C4-2B (cell line): ENCODE measurements around the gene MSRB1.

Source experiments
- H3K27ac ChIP-seq: fragments of 450-650 bp; 2 replicates; pipeline ENCODE4 v1.5.1; 2017
- ZFX ChIP-seq: fragments of 450-650 bp; IDR thresholded peaks from 2 replicates; pipeline ENCODE4 v1.6.1; 2017
- TF ChIP-seq, protein P1 (sequence below): fragments of 450-650 bp; conservative IDR thresholded peaks from 2 replicates; pipeline ENCODE4 v1.5.1; 2017; ENCODE audit warnings: mild to moderate bottlenecking

MSRB1 gene

DNA sequence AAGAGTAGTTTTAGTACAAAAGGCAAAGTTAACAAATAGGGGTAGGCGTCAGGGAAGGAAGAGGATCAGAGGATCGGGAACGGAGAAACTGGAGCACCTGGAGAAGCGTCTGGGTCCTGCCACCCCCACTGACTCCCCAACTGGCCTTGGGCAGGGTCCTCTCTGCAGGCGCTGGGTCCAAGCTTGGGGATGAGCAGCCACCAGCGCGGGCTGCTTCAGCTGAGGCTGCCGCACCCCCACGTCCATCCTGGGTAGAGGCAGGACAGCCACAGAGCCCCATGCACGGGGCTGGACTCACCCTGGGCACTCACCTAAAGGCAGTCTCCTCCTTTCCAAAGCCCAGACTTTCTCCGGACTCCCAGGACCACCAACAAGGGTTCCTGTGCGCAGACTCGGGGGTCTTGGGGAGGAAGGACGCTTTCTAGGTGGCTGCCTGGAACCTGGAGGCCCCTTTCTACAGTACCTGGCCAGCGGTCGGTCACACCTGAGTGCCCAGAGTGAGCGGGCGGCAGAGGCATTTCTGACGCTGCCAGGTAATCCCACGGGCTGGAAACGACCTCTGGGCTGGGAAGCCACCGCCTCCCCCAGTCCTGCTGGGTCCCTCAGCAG, 25.8 kb downstream of the MSRB1 start:
- no peak overlapping the region for H3K27ac ChIP-seq
- TF ChIP-seq, protein P1, sequence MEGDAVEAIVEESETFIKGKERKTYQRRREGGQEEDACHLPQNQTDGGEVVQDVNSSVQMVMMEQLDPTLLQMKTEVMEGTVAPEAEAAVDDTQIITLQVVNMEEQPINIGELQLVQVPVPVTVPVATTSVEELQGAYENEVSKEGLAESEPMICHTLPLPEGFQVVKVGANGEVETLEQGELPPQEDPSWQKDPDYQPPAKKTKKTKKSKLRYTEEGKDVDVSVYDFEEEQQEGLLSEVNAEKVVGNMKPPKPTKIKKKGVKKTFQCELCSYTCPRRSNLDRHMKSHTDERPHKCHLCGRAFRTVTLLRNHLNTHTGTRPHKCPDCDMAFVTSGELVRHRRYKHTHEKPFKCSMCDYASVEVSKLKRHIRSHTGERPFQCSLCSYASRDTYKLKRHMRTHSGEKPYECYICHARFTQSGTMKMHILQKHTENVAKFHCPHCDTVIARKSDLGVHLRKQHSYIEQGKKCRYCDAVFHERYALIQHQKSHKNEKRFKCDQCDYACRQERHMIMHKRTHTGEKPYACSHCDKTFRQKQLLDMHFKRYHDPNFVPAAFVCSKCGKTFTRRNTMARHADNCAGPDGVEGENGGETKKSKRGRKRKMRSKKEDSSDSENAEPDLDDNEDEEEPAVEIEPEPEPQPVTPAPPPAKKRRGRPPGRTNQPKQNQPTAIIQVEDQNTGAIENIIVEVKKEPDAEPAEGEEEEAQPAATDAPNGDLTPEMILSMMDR = no peak

GRCh38 chr16:1916640-1916990, 26.4 kb downstream of the MSRB1 start:
- TF ChIP-seq, protein P1 = no peak
- TF ChIP-seq ZFX = no peak
- no peak overlapping the region for H3K27ac ChIP-seq

DNA sequence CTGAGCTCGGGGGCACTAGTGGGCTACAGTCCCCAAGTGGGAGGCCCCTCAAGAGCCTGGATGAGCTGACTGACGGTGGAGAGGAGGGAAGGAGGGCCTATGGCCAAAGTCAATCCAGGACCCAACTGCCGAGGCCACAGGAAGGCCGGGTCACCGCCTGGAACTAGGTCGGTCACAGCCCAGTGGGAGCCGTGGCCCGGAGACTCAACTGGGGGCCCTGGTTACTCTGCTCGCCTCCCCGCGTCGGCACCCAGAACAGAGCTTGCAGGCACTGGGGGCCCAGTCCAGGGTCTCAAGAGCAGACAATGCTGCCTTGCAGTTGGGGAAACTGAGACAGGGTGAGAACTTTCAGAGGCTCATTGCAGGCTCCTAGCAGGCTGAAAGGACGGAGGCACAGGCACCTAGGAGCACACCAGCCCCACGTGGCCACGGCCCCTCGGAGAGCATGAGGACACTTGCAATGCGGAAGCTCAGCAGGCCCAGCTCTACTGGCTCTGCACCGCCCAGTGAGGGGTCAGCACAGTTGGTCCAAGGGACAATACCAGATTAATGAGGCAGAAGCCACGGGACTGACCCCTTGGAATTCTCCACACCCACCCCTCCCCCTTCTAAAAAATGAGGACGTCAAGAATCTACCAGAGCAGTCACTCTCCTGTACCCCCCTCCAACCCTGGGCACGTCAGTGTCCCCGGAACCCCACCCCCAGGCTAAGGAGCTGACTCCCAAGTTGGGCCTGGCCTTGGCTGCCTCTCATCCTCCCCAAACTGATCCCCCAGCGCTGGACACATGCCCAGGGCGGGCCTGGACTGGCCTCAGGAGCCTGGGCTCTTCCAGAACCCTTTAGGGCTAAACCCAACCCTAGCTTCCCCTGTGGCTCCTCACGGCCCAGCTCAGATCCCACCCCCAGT, 27.0 kb downstream of the MSRB1 start:
- TF ChIP-seq ZFX = no peak
- TF ChIP-seq, protein P1 = no peak
- no peak overlapping the region for H3K27ac ChIP-seq

- H3K27ac ChIP-seq = no peak overlapping the region
- no peak for TF ChIP-seq ZFX
- TF ChIP-seq, protein P1 = no peak
These were observed 28.0 kb downstream of the MSRB1 start for GRCh38 chr16:1914988-1915387.

GRCh38 chr16:1914084-1914608, 28.9 kb downstream of the MSRB1 start:
- H3K27ac ChIP-seq = peak overlapping the region; percentile 6; the same call in 1 of the 2 replicates
- TF ChIP-seq ZFX = no peak
- TF ChIP-seq, protein P1 = no peak

- TF ChIP-seq ZFX = no peak
- TF ChIP-seq, protein P1 = no peak
- peak overlapping the region; percentile 6; the same call in 1 of the 2 replicates for H3K27ac ChIP-seq
These were observed 29.5 kb downstream of the MSRB1 start for GRCh38 chr16:1913327-1914083.
